ENCODE data around the gene GAK. TPM values are rescaled to one million over a fixed set of nuclear protein-coding genes. Genes with fewer than 3 reads are reported as not detected.

Gene GAK
- polyA plus RNA-seq, 1 experiment: 17.0 TPM

- ChIA-PET POLR2A (no interaction called here), CTCF (no interaction called here)
- DNase-seq (ENCODE audit: low read depth, low spot score): no peak
- H3K27me3 ChIP-seq (ENCODE audit: control insufficient read depth, insufficient read depth, low read length): no peaks in the 10 kb centered on the region
- peaks cover 12% of the 10 kb centered on the region; the same call in 1 of the 2 replicates for H3K9me3 ChIP-seq (ENCODE audit: control insufficient read depth, insufficient read depth, low read length)
- no peak overlapping the region for H3K27ac ChIP-seq (ENCODE audit: low read depth, low read length)
- no peak for TF ChIP-seq CTCF (IDR thresholded peaks at IDR 0.05; ENCODE audit: low read depth, low read length)
- no peak overlapping the region for H3K4me3 ChIP-seq (ENCODE audit: low read depth, low read length)
Measured at GRCh38 chr4:887034-887763, 44.9 kb downstream of the GAK start.

- Histone ChIP-seq H3K27ac (ENCODE audit: low read depth, low read length) (no peak overlapping the region), H3K4me3 (ENCODE audit: low read depth, low read length) (no peak overlapping the region), H3K27me3 (ENCODE audit: control insufficient read depth, insufficient read depth, low read length) (no peaks in the 10 kb centered on the region), H3K9me3 (ENCODE audit: control insufficient read depth, insufficient read depth, low read length) (peaks cover 12% of the 10 kb centered on the region; the same call in 1 of the 2 replicates)
- TF ChIP-seq CTCF (IDR thresholded peaks at IDR 0.05; ENCODE audit: low read depth, low read length): no peak
- ChIA-PET POLR2A (no interaction called here), CTCF (no interaction called here)
- DNase-seq (ENCODE audit: low read depth, low spot score): no peak
Measured at GRCh38 chr4:886244-886643, 45.9 kb downstream of the GAK start.

GRCh38 chr4:885353-885752, 46.8 kb downstream of the GAK start:
- no peak overlapping the region for H3K4me3 ChIP-seq (ENCODE audit: low read depth, low read length)
- peaks cover 12% of the 10 kb centered on the region; the same call in 1 of the 2 replicates for H3K9me3 ChIP-seq (ENCODE audit: control insufficient read depth, insufficient read depth, low read length)
- no peak for TF ChIP-seq CTCF (IDR thresholded peaks at IDR 0.05; ENCODE audit: low read depth, low read length)
- CTCF ChIA-PET: no interaction called here
- no peak for DNase-seq (ENCODE audit: low read depth, low spot score)
- no peak overlapping the region for H3K27ac ChIP-seq (ENCODE audit: low read depth, low read length)
- H3K27me3 ChIP-seq (ENCODE audit: control insufficient read depth, insufficient read depth, low read length): no peaks in the 10 kb centered on the region
- POLR2A ChIA-PET: no interaction called here

- Histone ChIP-seq H3K27me3 (ENCODE audit: control insufficient read depth, insufficient read depth, low read length) (no peaks in the 10 kb centered on the region), H3K27ac (ENCODE audit: low read depth, low read length) (no peak overlapping the region), H3K4me3 (ENCODE audit: low read depth, low read length) (no peak overlapping the region), H3K9me3 (ENCODE audit: control insufficient read depth, insufficient read depth, low read length) (peaks cover 12% of the 10 kb centered on the region; the same call in 1 of the 2 replicates)
- DNase-seq (ENCODE audit: low read depth, low spot score): no peak
- no peak for TF ChIP-seq CTCF (IDR thresholded peaks at IDR 0.05; ENCODE audit: low read depth, low read length)
- POLR2A ChIA-PET: no interaction called here
- CTCF ChIA-PET: no interaction called here
Measured at GRCh38 chr4:884896-885295, 47.2 kb downstream of the GAK start.

- H3K27me3 ChIP-seq (ENCODE audit: control insufficient read depth, insufficient read depth, low read length): no peaks in the 10 kb centered on the region
- no peak for DNase-seq (ENCODE audit: low read depth, low spot score)
- ChIA-PET POLR2A (no interaction called here), CTCF (no interaction called here)
- H3K27ac ChIP-seq (ENCODE audit: low read depth, low read length): no peak overlapping the region
- no peak overlapping the region for H3K4me3 ChIP-seq (ENCODE audit: low read depth, low read length)
- peaks cover 12% of the 10 kb centered on the region; the same call in 1 of the 2 replicates for H3K9me3 ChIP-seq (ENCODE audit: control insufficient read depth, insufficient read depth, low read length)
- no peak for TF ChIP-seq CTCF (IDR thresholded peaks at IDR 0.05; ENCODE audit: low read depth, low read length)
Measured at GRCh38 chr4:884259-884658, 47.9 kb downstream of the GAK start.
